ENCODE measurements around the gene SPATA13.

The SPATA13 gene

DNA sequence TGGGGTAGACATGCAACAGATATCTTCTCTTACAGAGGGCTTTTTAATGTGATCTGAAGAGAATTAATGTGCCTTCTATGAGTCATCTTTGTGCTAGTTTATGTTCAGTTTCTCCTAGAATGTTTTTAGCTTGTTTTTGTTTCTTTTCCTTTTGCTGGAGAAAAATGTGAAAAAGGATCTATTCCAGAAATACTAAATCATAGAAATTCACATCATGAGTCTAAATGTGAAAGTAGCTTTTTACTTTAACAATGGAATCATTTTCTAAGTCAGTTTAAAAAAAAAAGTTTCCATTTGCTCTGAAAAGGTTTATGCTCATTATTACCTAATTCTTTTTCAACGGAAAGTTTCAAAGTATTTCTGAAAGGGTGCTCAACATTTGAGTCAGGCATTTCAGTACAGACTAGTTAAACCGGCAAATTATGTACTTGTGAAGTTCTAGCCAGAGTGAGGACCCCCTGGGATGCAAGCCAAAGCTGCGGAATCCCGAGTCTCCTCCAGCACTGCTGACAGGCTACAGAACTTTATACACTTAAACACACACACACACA is 72.9 kb downstream of the SPATA13 start:
- Histone ChIP-seq H3K4me3 (ENCODE audit: low read depth, low read length) (no peak overlapping the region), H3K27ac (ENCODE audit: extremely low read depth, low read depth, low read length) (no peak overlapping the region), H3K36me3 (ENCODE audit: control insufficient read depth in 2 of 2, insufficient read depth in 1 of 2, low read length in 2 of 2) (no peaks in the 10 kb centered on the region), H3K9me3 (ENCODE audit: control insufficient read depth, insufficient read depth, low read depth, low read length) (no peaks in the 10 kb centered on the region), H3K4me1 (ENCODE audit: control insufficient read depth, insufficient read depth, low read length) (peaks cover 6% of the 10 kb centered on the region)
- ChIA-PET CTCF (interaction anchor here (0.6 to 1.2 kb wide), 6 partner anchors 168 to 761 kb away, joined by 3 to 4 read pairs (median 3); no protein-coding TSS in a partner anchor), POLR2A (no interaction called here)
- TF ChIP-seq ZNF335 (tag by site-specific recombination; conservative IDR thresholded peaks at IDR 0.05) (peak; percentile 86), GLIS1 (tag by site-specific recombination; IDR thresholded peaks at IDR 0.05) (peak; percentile 52), WT1 (tag by site-specific recombination; IDR thresholded peaks at IDR 0.05) (no peak), PRDM1 (tag by site-specific recombination; IDR thresholded peaks at IDR 0.05) (peak; percentile 31), ZSCAN23 (tag by site-specific recombination; IDR thresholded peaks at IDR 0.05) (no peak), SCRT2 (tag by site-specific recombination; IDR thresholded peaks at IDR 0.05) (peak; percentile 90), SCRT1 (tag by site-specific recombination; IDR thresholded peaks at IDR 0.05; ENCODE audit: borderline replicate concordance) (0 out of 2 replicates have a peak, but pooled peaks have one; percentile 23), ZBTB17 (tag by site-specific recombination; IDR thresholded peaks at IDR 0.05) (0 out of 2 replicates have a peak, but pooled peaks have one; percentile 20)
- TF ChIP-seq, protein P1, sequence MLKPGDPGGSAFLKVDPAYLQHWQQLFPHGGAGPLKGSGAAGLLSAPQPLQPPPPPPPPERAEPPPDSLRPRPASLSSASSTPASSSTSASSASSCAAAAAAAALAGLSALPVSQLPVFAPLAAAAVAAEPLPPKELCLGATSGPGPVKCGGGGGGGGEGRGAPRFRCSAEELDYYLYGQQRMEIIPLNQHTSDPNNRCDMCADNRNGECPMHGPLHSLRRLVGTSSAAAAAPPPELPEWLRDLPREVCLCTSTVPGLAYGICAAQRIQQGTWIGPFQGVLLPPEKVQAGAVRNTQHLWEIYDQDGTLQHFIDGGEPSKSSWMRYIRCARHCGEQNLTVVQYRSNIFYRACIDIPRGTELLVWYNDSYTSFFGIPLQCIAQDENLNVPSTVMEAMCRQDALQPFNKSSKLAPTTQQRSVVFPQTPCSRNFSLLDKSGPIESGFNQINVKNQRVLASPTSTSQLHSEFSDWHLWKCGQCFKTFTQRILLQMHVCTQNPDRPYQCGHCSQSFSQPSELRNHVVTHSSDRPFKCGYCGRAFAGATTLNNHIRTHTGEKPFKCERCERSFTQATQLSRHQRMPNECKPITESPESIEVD (tag by site-specific recombination; IDR thresholded peaks at IDR 0.05) = peak; percentile 92
- TF ChIP-seq, protein P2, sequence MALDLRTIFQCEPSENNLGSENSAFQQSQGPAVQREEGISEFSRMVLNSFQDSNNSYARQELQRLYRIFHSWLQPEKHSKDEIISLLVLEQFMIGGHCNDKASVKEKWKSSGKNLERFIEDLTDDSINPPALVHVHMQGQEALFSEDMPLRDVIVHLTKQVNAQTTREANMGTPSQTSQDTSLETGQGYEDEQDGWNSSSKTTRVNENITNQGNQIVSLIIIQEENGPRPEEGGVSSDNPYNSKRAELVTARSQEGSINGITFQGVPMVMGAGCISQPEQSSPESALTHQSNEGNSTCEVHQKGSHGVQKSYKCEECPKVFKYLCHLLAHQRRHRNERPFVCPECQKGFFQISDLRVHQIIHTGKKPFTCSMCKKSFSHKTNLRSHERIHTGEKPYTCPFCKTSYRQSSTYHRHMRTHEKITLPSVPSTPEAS (tag by site-specific recombination; IDR thresholded peaks at IDR 0.05) = 0 out of 2 replicates have a peak, but pooled peaks have one; percentile 37

GRCh38 chr13:24234200-24234915 is 73.8 kb downstream of the SPATA13 start:
- POLR2A ChIA-PET = no interaction called here
- TF ChIP-seq ZNF621 (tag by site-specific recombination; IDR thresholded peaks at IDR 0.05) (no peak), ZFHX2 (tag by site-specific recombination; conservative IDR thresholded peaks at IDR 0.05) (no peak), WT1 (tag by site-specific recombination; IDR thresholded peaks at IDR 0.05) (no peak), ZNF211 (tag by site-specific recombination; IDR thresholded peaks at IDR 0.05; ENCODE audit: low read depth) (no peak)
- CTCF ChIA-PET = interaction anchor here (1.2 to 1.4 kb wide), 2 partner anchors 312 to 313 kb away, joined by 3 to 4 read pairs; no protein-coding TSS in a partner anchor

DNA sequence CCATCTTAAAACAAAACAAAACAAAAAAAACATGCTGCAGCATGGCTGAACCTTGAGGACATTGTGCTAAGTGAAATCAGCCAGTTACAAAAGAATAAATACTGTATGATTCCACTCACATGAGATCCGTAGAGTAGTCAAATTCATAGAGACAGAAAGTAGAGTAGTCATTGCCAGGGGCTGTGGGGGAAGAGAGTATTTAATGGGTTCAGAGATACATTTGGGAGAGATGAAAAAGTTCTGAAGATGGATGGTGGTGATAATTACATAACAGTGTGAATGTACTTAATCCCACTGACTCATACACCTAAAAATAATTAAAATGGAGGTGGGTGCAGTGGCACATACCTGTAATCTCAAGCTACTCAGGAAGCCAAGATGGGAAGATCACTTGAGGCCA is 76.8 kb downstream of the SPATA13 start:
- Histone ChIP-seq H3K4me3 (ENCODE audit: low read depth, low read length) (no peak overlapping the region), H3K27ac (ENCODE audit: extremely low read depth, low read depth, low read length) (no peak overlapping the region), H3K9me3 (ENCODE audit: control insufficient read depth, insufficient read depth, low read depth, low read length) (no peaks in the 10 kb centered on the region), H3K36me3 (ENCODE audit: control insufficient read depth in 2 of 2, insufficient read depth in 1 of 2, low read length in 2 of 2) (no peaks in the 10 kb centered on the region), H3K4me1 (ENCODE audit: control insufficient read depth, insufficient read depth, low read length) (peaks cover 6% of the 10 kb centered on the region)
- CTCF ChIA-PET = interaction anchor here (1.0 kb wide), 1 partner anchor 9 kb away, joined by 3 read pairs; no protein-coding TSS in a partner anchor
- TF ChIP-seq OSR2 (tag by site-specific recombination; IDR thresholded peaks at IDR 0.05) (0 out of 2 replicates have a peak, but pooled peaks have one; percentile 13), EGR2 (tag by site-specific recombination; IDR thresholded peaks at IDR 0.05; ENCODE audit: low read depth) (no peak)
- POLR2A ChIA-PET = no interaction called here

More at GRCh38 chr13:24234200-24234915, 73.8 kb downstream of the SPATA13 start:
- no peaks in the 10 kb centered on the region for H3K9me3 ChIP-seq (ENCODE audit: control insufficient read depth, insufficient read depth, low read depth, low read length)
- no peaks in the 10 kb centered on the region for H3K36me3 ChIP-seq (ENCODE audit: control insufficient read depth in 2 of 2, insufficient read depth in 1 of 2, low read length in 2 of 2)
- H3K27ac ChIP-seq (ENCODE audit: extremely low read depth, low read depth, low read length) = no peak overlapping the region
- H3K4me1 ChIP-seq (ENCODE audit: control insufficient read depth, insufficient read depth, low read length) = peaks cover 6% of the 10 kb centered on the region
- no peak overlapping the region for H3K4me3 ChIP-seq (ENCODE audit: low read depth, low read length)

All from HEK293 (cell line).